Heart left ventricle (tissue), 13 donors: ENCODE data around the gene HDAC7.

Experiments used
- POLR2A ChIP-seq, 2 donors: fragments of 450-650 bp; IDR thresholded peaks; one replicate each; pipeline ENCODE4 v1.6.1; 2017; ENCODE audit warnings: antibody characterized with exemption in 2 of 2, mild to moderate bottlenecking in 2 of 2, moderate library complexity in 2 of 2
- TF ChIP-seq, protein P1 (sequence below), 12 donors: fragments of 200-600 bp; sonication (generic) in 4 of 12; IDR thresholded peaks; one replicate each; pipeline versions ENCODE4 v1.5.0 to v1.8.0; 2018 to 2022; ENCODE audit warnings: antibody characterized with exemption in 12 of 12, mild to moderate bottlenecking in 5 of 12
- donor health status: ischemic (EF 13 %, LVEDD 7.1; RV severe dilation, severe dysfunction).
- donor health status: DM: no; HTN: yes; CAD: no.
- donor health status: DM: no; HTN: no; CAD: no.
- donor health status: ischemic (EF 25% LVEDD 6.9; RV normal size, moderate dysfunction).
- donor health status: ischemic (EF 25% LVEDD 5.7; RV mildly dilated, moderate dysfunction).
- donor health status: ischemic (EF 35%, LVEDD 5.7; RV mildly dilated, moderate dysfunction).
- donor health status: nonischemic (EF 11% LVEDD 7.7; RV severe dilation, severe dysfunction).
- donor health status: DM: yes; HTN: yes; CAD: no.
- donor health status: PGD.
- donor health status: ischemic (EF 29% LVEDD 5.4; RV normal size, mild dysfunction).
- donor health status: nonischemic (EF 23%, LVEDD 6.1; RV moderate dilation, normal function).

- TF ChIP-seq, protein P1, sequence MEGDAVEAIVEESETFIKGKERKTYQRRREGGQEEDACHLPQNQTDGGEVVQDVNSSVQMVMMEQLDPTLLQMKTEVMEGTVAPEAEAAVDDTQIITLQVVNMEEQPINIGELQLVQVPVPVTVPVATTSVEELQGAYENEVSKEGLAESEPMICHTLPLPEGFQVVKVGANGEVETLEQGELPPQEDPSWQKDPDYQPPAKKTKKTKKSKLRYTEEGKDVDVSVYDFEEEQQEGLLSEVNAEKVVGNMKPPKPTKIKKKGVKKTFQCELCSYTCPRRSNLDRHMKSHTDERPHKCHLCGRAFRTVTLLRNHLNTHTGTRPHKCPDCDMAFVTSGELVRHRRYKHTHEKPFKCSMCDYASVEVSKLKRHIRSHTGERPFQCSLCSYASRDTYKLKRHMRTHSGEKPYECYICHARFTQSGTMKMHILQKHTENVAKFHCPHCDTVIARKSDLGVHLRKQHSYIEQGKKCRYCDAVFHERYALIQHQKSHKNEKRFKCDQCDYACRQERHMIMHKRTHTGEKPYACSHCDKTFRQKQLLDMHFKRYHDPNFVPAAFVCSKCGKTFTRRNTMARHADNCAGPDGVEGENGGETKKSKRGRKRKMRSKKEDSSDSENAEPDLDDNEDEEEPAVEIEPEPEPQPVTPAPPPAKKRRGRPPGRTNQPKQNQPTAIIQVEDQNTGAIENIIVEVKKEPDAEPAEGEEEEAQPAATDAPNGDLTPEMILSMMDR (IDR thresholded peaks at IDR 0.05): no peak
- no peak for TF ChIP-seq POLR2A (IDR thresholded peaks at IDR 0.05)
These were observed 45.0 kb upstream of the HDAC7 start for GRCh38 chr12:47864646-47865235.
